Endodermal cell (in vitro differentiated cells): ENCODE measurements around the gene CDHR3. TPM values are rescaled to one million over a fixed set of nuclear protein-coding genes. Genes with fewer than 3 reads are reported as not detected.

Source experiments
- DNase-seq: peaks from one replicate; pipeline ENCODE4 v3.0.0-alpha.2; 2017
- H3K27ac ChIP-seq: 2 replicates; pipeline ENCODE4 v1.5.1; 2013; ENCODE audit warnings: mild to moderate bottlenecking, low read depth, low read length, moderate library complexity
- H3K27me3 ChIP-seq: 2 replicates; pipeline ENCODE4 v1.6.1; 2013; ENCODE audit warnings: mild to moderate bottlenecking, low read length, moderate library complexity; ENCODE audit not compliant: insufficient read depth, control insufficient read depth, poor library complexity, severe bottlenecking
- H3K36me3 ChIP-seq: 2 replicates; pipeline ENCODE4 v1.7.0; 2013; ENCODE audit warnings: mild to moderate bottlenecking, low read length, moderate library complexity; ENCODE audit not compliant: control insufficient read depth, insufficient read depth
- H3K4me1 ChIP-seq: one replicate; pipeline ENCODE4 v1.7.0; 2013; ENCODE audit warnings: low read length; ENCODE audit not compliant: control insufficient read depth, insufficient read depth
- H3K4me3 ChIP-seq: 2 replicates; pipeline ENCODE4 v1.5.1; 2013; ENCODE audit warnings: mild to moderate bottlenecking, low read length, moderate library complexity
- H3K9ac ChIP-seq: 2 replicates; pipeline ENCODE4 v1.6.1; 2013; ENCODE audit warnings: mild to moderate bottlenecking, low read length, moderate library complexity; ENCODE audit not compliant: poor library complexity, severe bottlenecking; ENCODE audit errors: extremely low read depth
- H3K9me3 ChIP-seq: 2 replicates; pipeline ENCODE4 v1.6.1; 2013; ENCODE audit warnings: mild to moderate bottlenecking, low read length, moderate library complexity; ENCODE audit not compliant: control insufficient read depth
- H3K27ac Mint-ChIP-seq: 2 replicates; pipeline ENCODE4 v1.8.0; 2020; ENCODE audit warnings: mixed read lengths
- H3K27me3 Mint-ChIP-seq: 2 replicates; pipeline ENCODE4 v1.8.0; 2021; ENCODE audit warnings: mild to moderate bottlenecking, mixed read lengths; ENCODE audit not compliant: insufficient read depth
- H3K36me3 Mint-ChIP-seq: 2 replicates; pipeline ENCODE4 v1.8.0; 2020; ENCODE audit warnings: low read depth, mixed read lengths
- H3K4me1 Mint-ChIP-seq: 2 replicates; pipeline ENCODE4 v1.8.0; 2020; ENCODE audit warnings: mixed read lengths
- H3K4me3 Mint-ChIP-seq: 2 replicates; pipeline ENCODE4 v1.8.0; 2020; ENCODE audit warnings: mild to moderate bottlenecking, moderate library complexity, mixed read lengths
- H3K9me3 Mint-ChIP-seq: 2 replicates; pipeline ENCODE4 v1.8.0; 2020; ENCODE audit warnings: mild to moderate bottlenecking, mixed read lengths
- CTCF ChIP-seq: fragments of 200-600 bp; sonication (generic); conservative IDR thresholded peaks from 2 replicates; pipeline ENCODE4 v1.5.0; 2021; ENCODE audit warnings: antibody characterized with exemption, mild to moderate bottlenecking
- WGBS, 2 experiments: methylation state at CpG; one replicate each; pipeline versions ENCODE4 v1.1.5 to v1.1.7; 2013; ENCODE audit warnings: missing lambda C conversion rate in 2 of 2, mixed read lengths in 1 of 2; ENCODE audit not compliant: insufficient coverage in 1 of 2, insufficient read length in 1 of 2; 5-methylcytosine and 5-hydroxymethylcytosine counted together
- total RNA-seq, 2 donors: library from RNA; stranded (reverse); fragmentation: NEBNext Ultra II Directional in 1 of 2; extraction: Animal tissue kit (Norgen Biotek cat#: 25700) in 1 of 2; gene quantifications; 2 replicates in 1 of 2; 3 replicates in 1 of 2; pipeline ENCODE4 v1.2.1, GENCODE V29; 2021

Gene CDHR3
- total RNA-seq, 2 donors from 2014 or later: 7.5 to 16.1 TPM

- whole genome bisulfite sequencing, 2 experiments: 94 to 100% methylated on average over 5 to 8 of the region's 8 CpGs
- no peaks in the 10 kb centered on the region for H3K36me3 ChIP-seq
- no peak overlapping the region for H3K4me3 ChIP-seq
- H3K4me1 Mint-ChIP-seq: peaks cover 6% of the 10 kb centered on the region
- H3K27me3 ChIP-seq: no peaks in the 10 kb centered on the region
- no peak for TF ChIP-seq CTCF
- no peak overlapping the region for H3K4me3 Mint-ChIP-seq
- H3K27ac Mint-ChIP-seq: no peak overlapping the region
- H3K36me3 Mint-ChIP-seq: no peaks in the 10 kb centered on the region
- DNase-seq: peak; percentile 49
- peak overlapping the region; percentile 19 for H3K27ac ChIP-seq
- no peak overlapping the region for H3K9ac ChIP-seq
- peaks cover 13% of the 10 kb centered on the region for H3K9me3 Mint-ChIP-seq
- H3K9me3 ChIP-seq: peaks cover 5% of the 10 kb centered on the region
- no peaks in the 10 kb centered on the region for H3K27me3 Mint-ChIP-seq
- peaks cover 7% of the 10 kb centered on the region for H3K4me1 ChIP-seq
These were observed 101.3 kb downstream of the CDHR3 start for GRCh38 chr7:106064316-106064715.

GRCh38 chr7:106064771-106065574 lies 101.9 kb downstream of the CDHR3 start:
- Histone ChIP-seq H3K36me3 (no peaks in the 10 kb centered on the region), H3K9me3 (peaks cover 5% of the 10 kb centered on the region), H3K27ac (peak overlapping the region; percentile 19), H3K4me1 (peaks cover 7% of the 10 kb centered on the region), H3K4me3 (no peak overlapping the region), H3K9ac (no peak overlapping the region), H3K27me3 (no peaks in the 10 kb centered on the region)
- Mint-ChIP-seq H3K4me1 (peaks cover 9% of the 10 kb centered on the region), H3K36me3 (no peaks in the 10 kb centered on the region), H3K4me3 (no peak overlapping the region), H3K27ac (no peak overlapping the region), H3K27me3 (no peaks in the 10 kb centered on the region), H3K9me3 (peaks cover 13% of the 10 kb centered on the region)
- WGBS, 2 experiments: 90 to 92% methylated on average over 7 to 14 of the region's 14 CpGs
- DNase-seq: peak; percentile 79
- no peak for TF ChIP-seq CTCF

GRCh38 chr7:106065575-106066500 lies 102.8 kb downstream of the CDHR3 start:
- TF ChIP-seq CTCF: no peak

More at GRCh38 chr7:106065575-106066500, 102.8 kb downstream of the CDHR3 start:
- H3K4me3 Mint-ChIP-seq: no peak overlapping the region
- peaks cover 13% of the 10 kb centered on the region for H3K4me1 Mint-ChIP-seq
- no peaks in the 10 kb centered on the region for H3K27me3 Mint-ChIP-seq
- 78 to 90% methylated on average over 15 to 26 of the region's 26 CpGs for WGBS, 2 experiments
- peaks cover 6% of the 10 kb centered on the region for H3K9me3 Mint-ChIP-seq
- no peak for DNase-seq
- no peak overlapping the region for H3K4me3 ChIP-seq
- H3K27me3 ChIP-seq: no peaks in the 10 kb centered on the region
- no peaks in the 10 kb centered on the region for H3K36me3 Mint-ChIP-seq
- no peaks in the 10 kb centered on the region for H3K9me3 ChIP-seq
- H3K27ac Mint-ChIP-seq: no peak overlapping the region
- peak overlapping the region; percentile 19 for H3K27ac ChIP-seq
- H3K9ac ChIP-seq: no peak overlapping the region
- H3K36me3 ChIP-seq: no peaks in the 10 kb centered on the region
- H3K4me1 ChIP-seq: peaks cover 7% of the 10 kb centered on the region
